Neural crest cell (in vitro differentiated cells): Measurements from ENCODE around the gene WWOX. TPM values are rescaled to one million over a fixed set of nuclear protein-coding genes. Genes with fewer than 3 reads are reported as not detected.

Experiments used
- DNase-seq: peaks from one replicate; pipeline ENCODE4 v3.0.0; 2021; ENCODE audit warnings: low read depth, mixed read lengths, low spot score
- H3K27ac Mint-ChIP-seq: one replicate; pipeline ENCODE4 v1.8.0; 2021; ENCODE audit warnings: mild to moderate bottlenecking, mixed read lengths; ENCODE audit not compliant: unreplicated experiment
- H3K27me3 Mint-ChIP-seq: 2 replicates; pipeline ENCODE4 v1.8.0; 2021; ENCODE audit warnings: low read depth, mild to moderate bottlenecking, mixed read lengths
- H3K36me3 Mint-ChIP-seq: 2 replicates; pipeline ENCODE4 v1.8.0; 2021; ENCODE audit warnings: low read depth, mild to moderate bottlenecking, mixed read lengths
- H3K4me1 Mint-ChIP-seq: 2 replicates; pipeline ENCODE4 v1.8.0; 2021; ENCODE audit warnings: mixed read lengths
- H3K4me3 Mint-ChIP-seq: one replicate; pipeline ENCODE4 v1.8.0; 2021; ENCODE audit warnings: mild to moderate bottlenecking, mixed read lengths
- H3K9me3 Mint-ChIP-seq: 2 replicates; pipeline ENCODE4 v1.8.0; 2021; ENCODE audit warnings: mixed read lengths
- CTCF ChIP-seq: fragments of 200-600 bp; sonication (generic); conservative IDR thresholded peaks from 2 replicates; pipeline ENCODE4 v1.5.0; 2021; ENCODE audit warnings: antibody characterized with exemption, mild to moderate bottlenecking
- total RNA-seq: library from RNA; stranded (reverse); gene quantifications from 2 replicates; pipeline ENCODE4 v1.2.1, GENCODE V29; 2021

The WWOX gene
- total RNA-seq, 1 donor from 2014 or later: 30.5 TPM

DNA sequence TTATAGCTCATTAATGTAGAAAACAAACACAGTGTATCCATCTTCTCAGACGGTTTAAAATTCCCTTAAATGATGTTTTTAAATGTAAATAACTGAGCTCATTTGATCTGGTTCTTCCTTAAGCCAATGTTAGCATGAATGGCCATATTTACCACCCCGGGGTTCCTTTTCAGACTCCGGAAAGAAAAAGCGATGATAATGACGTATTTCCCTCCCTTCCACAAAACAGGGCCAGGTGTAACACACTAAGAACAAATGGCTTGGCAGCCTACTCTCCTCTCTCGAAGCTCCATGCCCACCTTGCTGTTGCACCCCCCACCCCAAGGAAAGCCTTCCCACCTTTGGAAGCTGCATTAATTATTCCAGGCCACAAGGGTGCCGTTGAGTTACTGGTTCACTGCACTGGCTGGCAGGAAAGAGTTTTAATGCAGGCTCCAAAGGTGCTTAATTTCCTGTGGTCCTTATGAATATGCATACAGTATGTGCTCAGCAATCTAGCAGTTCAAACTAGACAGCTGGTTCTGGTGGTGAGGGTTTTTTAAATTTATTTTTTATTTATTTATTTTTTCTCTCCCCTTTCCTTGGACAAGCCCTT, 378.9 kb downstream of the WWOX start:
- TF ChIP-seq CTCF: no peak
- Mint-ChIP-seq H3K27me3 (no peaks in the 10 kb centered on the region), H3K4me1 (peaks cover 5% of the 10 kb centered on the region), H3K36me3 (no peaks in the 10 kb centered on the region), H3K4me3 (no peak overlapping the region), H3K9me3 (no peaks in the 10 kb centered on the region), H3K27ac (no peak overlapping the region)
- no peak for DNase-seq

DNA sequence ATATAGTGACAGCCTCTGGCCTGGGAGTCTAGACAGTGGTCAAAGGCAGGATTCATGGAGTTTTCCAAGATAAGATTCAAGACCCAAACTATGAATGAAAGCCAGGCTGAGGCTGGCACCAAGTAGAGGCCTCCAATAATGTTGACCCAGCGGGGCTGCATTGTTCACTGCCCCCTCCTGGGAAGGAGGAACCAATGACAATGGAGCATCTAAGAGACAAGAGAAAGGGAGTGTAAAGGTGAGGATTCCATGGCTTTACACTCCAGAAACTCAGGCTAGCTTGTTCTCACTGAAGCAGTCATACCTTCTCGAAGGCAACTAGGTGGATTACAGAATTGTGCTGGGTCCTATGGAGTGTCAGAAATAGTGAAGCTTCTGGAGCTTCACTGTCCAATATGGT, 380.3 kb downstream of the WWOX start:
- no peak overlapping the region for H3K27ac Mint-ChIP-seq
- DNase-seq: no peak

GRCh38 chr16:78480588-78480987, 381.1 kb downstream of the WWOX start:
- Mint-ChIP-seq H3K27me3 (no peaks in the 10 kb centered on the region), H3K4me3 (no peak overlapping the region), H3K36me3 (no peaks in the 10 kb centered on the region), H3K4me1 (peaks cover 22% of the 10 kb centered on the region), H3K27ac (no peak overlapping the region), H3K9me3 (no peaks in the 10 kb centered on the region)
- no peak for DNase-seq
- no peak for TF ChIP-seq CTCF

More for the DNA sequence above, 380.3 kb downstream of the WWOX start:
- no peak overlapping the region for H3K4me3 Mint-ChIP-seq
- TF ChIP-seq CTCF: no peak
- no peaks in the 10 kb centered on the region for H3K36me3 Mint-ChIP-seq
- no peaks in the 10 kb centered on the region for H3K27me3 Mint-ChIP-seq
- no peaks in the 10 kb centered on the region for H3K9me3 Mint-ChIP-seq
- peaks cover 13% of the 10 kb centered on the region for H3K4me1 Mint-ChIP-seq

GRCh38 chr16:78483124-78483992, 383.9 kb downstream of the WWOX start:
- peaks cover 37% of the 10 kb centered on the region for H3K4me1 Mint-ChIP-seq
- H3K36me3 Mint-ChIP-seq: no peaks in the 10 kb centered on the region
- no peak overlapping the region for H3K4me3 Mint-ChIP-seq
- H3K27ac Mint-ChIP-seq: no peak overlapping the region
- DNase-seq: no peak
- H3K27me3 Mint-ChIP-seq: no peaks in the 10 kb centered on the region
- H3K9me3 Mint-ChIP-seq: no peaks in the 10 kb centered on the region
- no peak for TF ChIP-seq CTCF

GRCh38 chr16:78484509-78485058, 385.1 kb downstream of the WWOX start:
- Mint-ChIP-seq H3K27me3 (no peaks in the 10 kb centered on the region), H3K4me3 (no peak overlapping the region), H3K27ac (no peak overlapping the region), H3K9me3 (no peaks in the 10 kb centered on the region), H3K4me1 (peaks cover 47% of the 10 kb centered on the region), H3K36me3 (no peaks in the 10 kb centered on the region)
- no peak for TF ChIP-seq CTCF
- no peak for DNase-seq
